GM03348 (cell line): ENCODE results near the gene TECRL.

Experiments
- DNase-seq: peaks from one replicate; pipeline ENCODE4 v3.0.0; 2012; ENCODE audit warnings: low spot score

Gene TECRL

DNA sequence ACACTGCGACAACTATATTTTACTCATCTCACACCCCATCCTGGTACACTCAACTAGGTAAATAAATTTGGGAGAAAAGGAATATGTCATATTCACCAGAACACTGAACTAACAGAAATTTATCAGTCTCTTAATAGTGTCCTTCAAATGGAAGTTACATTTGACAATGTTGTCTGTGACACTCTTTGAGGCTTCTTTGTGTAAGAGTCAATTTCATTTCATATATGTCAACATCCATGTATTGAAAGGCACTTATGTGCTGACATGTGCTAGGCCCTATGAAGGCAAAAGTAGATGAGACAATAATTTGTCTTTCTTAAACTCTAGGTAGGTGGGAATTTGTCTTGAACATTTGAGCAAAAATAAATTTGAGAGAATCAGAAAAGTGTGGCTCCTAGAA is 82.0 kb downstream of the TECRL start:
- no peak for DNase-seq

DNA sequence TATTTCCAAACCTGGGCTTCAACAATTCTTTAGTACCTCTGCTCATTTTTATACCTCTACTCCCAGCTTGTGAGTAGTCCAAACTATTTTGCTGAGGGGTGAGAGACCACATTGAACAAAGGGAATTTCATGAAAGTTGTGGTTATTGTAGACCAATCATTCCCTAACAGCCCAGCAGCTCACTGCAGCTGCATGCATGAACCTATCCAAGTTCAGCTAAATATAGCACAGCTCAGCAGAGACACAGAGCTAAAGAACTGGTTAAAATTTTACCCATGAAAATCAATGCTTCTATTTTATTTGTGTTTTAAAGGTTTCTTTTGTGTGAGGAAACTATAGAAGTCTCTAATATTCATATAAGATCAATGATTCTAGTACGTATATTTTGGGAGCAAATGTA is 82.7 kb downstream of the TECRL start:
- DNase-seq: no peak

DNA sequence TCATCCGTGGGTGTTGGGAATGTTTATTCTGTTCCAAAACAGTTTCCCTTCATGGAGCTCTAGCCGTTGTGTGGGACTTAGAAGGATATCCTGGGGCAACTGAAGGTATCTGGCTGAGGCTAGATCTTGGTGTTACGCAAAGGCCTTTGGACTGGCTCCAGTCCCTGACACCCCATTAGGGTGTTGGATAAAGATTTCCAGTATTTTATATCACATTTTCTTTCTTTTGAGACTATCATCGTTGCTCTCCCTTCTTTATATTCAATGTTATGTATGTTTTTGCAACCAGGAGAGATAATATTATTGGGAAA is 103.0 kb downstream of the TECRL start:
- DNase-seq: no peak

DNA sequence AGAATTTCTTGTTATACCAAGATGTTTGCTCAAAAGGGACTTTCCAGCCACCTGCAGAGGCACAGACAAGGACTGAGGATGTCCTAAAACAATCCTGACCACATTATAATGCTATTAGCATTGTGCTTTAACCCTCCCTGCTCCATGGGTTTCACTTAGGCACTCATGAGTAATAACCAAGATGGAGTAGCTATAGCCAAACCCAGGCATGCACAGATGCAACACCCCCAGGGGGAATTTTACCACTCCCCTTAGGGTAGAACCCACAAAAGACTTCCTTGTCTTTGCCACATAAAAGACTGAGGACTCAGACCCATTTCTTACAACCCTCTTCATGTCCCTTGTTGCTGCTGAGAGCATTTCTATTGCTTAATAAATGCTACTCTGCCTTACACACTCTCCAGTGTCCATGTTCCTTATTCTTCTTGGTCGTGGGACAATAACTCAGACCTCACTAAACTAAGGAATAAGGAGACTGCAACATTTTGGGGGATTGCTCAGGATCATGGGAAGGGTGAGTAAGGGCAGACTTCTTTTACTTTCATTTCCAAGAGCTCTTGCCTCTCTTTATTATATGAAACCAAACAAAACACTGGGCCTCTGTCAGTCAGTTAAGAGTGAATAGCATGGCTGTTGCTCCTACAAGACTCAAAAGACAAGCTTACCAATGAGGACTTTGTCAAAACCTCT is 103.5 kb downstream of the TECRL start:
- no peak for DNase-seq

DNA sequence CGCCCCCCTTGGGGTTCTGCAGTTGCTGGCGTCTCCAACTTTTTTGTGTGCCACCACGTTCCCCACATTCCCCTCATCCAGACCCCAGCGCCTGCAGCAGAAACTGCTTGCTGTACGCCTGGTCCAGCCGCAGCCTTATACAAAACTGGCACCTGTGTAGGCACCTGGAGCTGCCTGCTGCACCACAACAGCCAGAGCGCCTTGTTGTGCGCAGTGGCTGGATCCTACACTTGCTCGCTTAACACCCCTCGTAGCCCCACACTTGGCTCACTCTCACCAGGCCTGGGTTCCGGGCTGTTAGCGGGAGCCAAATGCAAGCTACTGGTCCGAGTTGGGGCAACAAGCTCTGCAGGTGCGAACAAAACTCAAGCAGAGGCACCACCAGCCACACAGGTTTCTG is 136.8 kb downstream of the TECRL start:
- DNase-seq: no peak

DNA sequence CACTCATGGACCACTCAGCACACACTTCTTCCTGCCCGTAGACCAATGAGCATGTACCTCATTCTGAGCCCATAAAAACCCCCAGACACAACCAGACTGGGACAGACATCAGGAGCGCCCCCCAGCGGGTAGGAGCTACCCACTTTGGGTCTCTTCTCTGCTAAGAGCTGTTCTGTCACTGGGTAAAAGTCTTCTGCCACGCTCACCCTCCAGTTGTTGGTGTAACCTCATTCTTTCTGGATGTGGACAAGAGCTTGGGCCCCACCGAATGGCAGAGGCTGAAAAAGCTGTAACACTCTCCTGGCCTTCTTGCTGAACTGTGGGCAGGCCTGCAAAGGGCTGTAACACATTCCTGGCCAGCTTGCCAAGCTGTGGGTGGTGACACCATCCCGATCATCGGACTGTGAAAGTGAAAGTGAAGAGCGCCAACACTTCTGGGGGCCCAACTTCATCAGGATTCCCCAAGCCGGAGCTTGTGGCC is 137.6 kb downstream of the TECRL start:
- peak; percentile 9 for DNase-seq

DNA sequence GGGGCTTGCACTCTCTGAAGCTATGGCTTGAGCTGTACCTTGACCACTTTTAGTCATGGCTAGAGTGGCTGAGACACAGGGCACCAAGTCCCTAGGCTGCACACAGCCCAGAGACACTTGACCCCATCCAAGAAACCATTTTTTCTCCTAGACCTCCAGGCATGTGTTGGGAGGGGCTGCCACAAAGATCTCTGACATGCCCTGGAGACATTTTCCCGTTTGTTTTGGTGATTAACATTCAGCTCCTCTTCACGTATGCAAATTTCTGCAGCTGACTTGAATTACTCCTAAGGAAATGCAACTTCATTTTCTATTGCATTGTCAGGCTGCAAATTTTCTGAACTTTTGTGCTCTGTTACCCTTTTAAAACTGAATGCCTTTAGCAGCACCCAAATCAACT is 142.6 kb downstream of the TECRL start:
- no peak for DNase-seq

DNA sequence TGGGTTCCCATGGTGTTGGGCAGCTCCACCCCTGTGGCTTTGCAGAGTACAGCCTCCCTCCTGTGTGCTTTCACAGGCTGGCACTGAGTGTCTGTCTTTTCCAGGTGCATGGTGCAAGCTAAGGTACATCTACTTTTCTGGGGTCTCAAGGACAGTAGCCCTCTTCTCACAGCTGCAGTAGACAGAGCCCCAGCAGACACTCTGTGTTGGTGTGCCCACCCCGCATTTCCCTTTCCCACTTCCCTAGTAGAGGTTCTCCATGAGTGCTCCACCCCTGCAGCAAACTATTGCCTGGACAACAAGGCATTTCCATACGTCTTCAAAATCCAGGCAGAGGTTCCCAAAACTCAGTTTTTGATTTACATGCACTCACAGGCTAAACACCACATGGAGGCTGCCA is 143.0 kb downstream of the TECRL start:
- DNase-seq: no peak

DNA sequence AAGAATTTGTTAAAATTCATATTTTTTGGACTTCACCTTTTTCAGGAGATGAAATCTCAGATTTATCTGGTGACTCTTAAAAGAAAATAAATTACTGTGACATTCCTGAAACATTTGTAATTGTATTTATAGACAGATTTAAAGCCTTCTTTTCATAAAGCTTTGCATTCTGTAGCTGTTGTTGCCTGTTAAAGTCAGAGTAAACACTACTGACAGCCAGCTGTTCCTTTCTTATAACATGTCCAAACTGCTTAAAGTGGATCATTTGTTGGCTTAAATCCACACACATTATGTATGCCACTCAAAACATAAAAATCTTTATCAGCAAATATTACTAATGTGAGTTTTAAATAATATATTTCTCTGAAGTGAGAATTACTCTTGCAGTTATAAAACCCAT is 157.5 kb downstream of the TECRL start:
- no peak for DNase-seq

DNA sequence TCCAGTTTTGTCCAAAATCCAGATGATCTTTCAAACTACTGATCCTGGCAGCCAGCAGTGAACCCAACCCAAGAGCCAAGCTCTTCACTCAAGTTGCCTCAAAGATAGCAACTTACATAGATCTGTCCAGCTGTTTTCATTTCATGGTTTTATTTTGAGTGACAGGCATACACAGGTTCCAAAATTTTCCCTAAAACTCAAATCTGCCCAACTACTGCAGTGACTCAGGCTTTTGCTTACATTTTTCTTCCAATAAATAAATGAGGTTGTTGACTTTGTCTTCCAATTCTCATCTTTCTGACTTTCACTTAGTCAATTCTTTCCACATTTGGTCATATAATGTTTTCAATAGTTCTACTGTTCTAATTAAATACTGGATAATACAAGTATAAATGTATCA is 158.8 kb downstream of the TECRL start:
- DNase-seq: no peak

DNA sequence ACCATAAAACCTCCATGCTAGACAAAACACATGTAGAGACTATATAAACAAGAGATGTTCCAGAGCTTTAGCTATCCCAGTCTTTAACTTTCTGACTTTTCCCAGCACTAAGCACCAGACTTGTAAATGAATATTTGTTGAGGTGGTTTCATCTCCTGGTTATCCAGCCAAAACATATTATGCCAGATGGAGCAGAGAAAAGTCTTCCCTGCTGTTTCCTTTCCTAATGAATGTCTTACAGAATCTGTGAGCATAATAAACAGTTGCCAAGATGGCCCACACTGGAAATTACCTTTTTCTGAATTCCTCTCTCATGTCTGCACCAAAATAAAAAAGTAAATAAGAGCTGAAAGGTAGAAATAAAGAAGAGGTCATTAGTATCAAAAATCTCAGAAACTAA is 159.2 kb downstream of the TECRL start:
- DNase-seq: no peak

DNA sequence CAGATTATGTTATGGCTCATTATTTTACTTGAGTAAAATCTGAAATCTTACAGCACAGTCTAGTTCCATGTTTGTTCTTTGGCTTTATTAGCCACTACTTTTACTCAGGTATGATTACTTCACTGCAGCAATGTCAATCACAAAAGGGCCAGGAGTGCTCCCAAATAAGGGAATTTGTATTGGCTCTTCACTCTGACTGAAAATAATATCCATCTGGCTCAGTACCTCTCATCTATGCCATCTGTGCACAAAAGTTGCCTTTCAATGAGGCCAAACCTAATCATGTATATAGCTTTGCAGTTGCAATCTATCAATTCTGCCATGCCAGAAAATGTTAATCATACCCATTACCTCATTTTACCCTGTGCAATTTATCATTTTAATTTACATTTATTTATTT is 161.1 kb downstream of the TECRL start:
- no peak for DNase-seq

DNA sequence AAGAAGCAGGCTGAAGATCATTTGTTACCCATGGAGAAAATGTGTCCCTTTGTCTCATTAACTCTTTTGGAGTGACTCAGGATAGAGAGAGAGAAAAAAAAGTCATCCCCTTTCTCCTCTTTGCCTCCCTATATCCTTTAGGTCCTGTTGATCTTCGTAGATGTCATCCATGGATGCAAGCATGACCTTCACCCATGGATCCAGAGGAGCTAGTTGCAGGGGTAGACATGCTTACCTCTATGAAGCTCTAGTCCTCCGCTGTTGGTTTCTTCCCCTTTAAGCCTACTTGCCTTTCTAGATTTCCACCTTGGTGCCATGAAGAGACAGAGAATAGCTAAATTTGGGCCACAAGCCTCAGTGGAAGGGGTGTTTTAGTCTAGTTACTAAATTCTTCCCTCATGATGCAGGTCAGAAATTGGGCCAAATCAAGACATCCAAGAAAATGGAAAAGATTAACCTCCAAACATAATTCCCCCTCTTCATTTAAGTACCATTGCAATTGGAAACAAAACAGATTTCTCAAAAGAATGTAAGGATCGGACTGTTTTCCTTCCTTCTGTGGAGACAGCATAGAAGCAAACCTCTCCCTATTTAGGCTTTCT is 178.4 kb downstream of the TECRL start:
- no peak for DNase-seq
